ENCODE measurements around the gene DENND2A.
"Not testable (repeated sequence)": the region's sequence is repeated elsewhere in the genome, so short reads cannot be mapped to it uniquely, and the experiment has no call there.

Gene DENND2A

DNA sequence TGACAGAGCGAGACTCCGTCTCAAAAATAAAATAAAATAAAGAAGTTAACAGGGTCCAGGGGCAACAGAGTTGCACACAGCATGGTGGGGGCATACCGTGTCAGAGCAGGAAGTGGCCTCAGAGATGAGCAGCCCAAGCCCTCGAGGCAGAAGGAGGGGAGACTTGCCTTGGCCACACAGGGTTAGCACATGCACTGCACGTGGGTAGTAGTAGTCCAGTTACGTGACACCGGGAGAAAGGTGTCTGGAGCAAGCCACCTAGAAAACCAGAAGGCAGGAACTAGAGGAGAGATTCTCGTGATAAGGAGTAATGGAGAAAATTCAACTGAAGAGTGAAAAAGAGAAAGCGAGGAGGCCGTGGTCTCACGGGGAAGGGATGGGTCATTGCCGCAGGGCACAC is 9.8 kb upstream of the DENND2A start:
- H3K27ac ChIP-seq, result no peak overlapping the region

DNA sequence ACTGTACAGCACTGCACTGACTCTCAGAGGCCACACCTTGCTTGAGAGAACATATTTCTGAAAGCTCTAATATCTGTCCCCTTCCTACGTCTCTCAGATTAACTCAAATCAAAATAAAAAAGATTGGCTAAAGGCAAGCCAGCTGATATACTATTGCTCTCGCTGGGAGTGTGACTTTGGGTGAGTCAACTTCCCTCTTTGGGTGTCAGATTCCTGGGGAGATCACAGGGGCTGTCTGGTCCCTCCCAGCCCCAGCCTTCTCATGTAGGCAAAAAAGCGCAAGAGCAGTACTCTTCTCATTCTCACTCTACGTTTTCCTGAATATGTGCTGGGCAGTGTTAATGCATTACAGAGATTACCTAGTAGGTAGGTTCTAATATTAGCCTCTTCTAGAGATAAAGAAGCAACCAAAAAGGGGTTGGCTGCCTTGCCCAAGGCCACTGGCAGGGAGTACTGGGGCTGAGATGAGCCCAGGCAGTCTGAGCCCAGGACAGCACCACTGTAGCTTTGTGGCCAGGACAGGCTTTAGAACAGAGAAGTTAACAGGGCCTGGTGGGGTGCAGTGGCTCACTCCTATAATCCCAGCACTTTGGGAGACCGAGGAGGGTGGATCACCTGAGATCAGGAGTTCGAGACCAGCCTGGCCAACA is 9.1 kb upstream of the DENND2A start:
- Histone ChIP-seq H3K27ac (no peak overlapping the region), H3K4me3 (no peak overlapping the region)

More for the DNA sequence above, 9.8 kb upstream of the DENND2A start:
- no peak overlapping the region for H3K4me3 ChIP-seq

DNA sequence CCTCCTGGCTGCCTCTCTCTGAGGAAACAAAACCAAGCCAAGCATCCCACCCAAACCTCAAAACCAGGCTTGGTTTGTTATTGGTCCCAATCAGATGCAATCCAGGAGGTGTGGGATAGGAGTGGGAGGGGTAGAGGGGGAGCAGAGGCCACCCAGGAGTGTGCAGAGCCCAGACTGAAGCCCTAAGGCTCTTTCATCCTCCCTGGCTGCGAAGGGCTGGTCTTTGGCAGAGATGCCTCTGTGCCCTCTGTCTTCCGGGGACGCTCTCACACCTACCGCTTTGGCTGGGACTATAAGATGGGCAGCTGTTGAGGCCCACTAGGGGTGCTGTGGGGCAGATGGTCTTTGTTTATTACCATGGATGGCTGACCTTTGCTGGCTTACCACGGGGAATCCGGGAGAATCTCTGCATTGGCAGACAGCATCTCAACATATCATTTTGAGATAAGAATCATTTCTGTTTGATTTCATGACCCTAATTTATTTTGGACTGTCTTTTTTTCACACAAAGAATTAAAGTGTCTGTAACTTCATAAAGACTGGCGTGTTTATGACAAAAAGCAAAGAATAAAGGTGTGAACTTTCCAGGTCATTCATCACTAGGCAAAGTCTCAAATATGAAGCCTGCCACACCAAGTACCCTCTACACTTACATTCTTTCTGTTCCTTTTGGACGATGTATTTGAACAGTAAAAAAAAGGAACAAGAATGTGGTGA is 6.5 kb upstream of the DENND2A start:
- H3K27ac ChIP-seq, result peak overlapping the region in 2 of 21 experiments; percentile 2 to 44
- H3K4me3 ChIP-seq, result no peak overlapping the region

DNA sequence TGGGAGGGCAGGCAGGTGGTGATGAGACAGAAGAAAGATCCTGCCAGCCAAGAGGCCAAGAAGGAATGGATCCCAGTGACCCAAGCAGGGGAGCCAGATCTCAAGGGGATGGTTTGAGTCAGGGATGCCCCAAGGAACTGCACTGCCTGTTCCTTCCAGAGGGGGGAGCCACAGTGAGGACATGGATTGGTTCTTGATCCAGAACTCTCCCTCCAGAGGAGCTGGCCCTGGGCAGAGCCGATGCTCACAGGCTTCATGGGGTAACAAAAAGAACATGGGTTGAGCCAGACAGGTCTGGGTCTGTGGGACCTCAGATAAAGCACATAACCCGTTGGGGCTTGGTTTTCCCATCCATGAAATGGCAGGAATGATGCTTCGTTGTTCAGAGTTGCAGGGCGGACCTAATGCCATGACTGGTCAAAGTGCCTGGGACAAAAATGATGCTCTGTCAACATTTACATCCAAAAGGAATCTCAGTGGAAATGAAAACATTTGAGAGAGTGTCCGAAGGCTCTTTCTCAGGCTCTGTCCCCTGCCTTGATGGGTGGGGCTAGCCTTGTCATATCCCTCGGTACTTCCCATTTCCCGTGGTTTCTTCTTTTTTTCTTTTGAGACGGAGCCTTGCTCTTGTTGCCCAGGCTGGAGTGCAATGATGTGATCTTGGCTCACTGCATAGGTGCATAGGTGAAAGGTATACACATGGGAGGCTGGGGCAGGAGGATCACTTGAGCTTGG is 4.7 kb upstream of the DENND2A start:
- Histone ChIP-seq H3K4me3 (no peak overlapping the region), H3K27ac (no peak overlapping the region)

DNA sequence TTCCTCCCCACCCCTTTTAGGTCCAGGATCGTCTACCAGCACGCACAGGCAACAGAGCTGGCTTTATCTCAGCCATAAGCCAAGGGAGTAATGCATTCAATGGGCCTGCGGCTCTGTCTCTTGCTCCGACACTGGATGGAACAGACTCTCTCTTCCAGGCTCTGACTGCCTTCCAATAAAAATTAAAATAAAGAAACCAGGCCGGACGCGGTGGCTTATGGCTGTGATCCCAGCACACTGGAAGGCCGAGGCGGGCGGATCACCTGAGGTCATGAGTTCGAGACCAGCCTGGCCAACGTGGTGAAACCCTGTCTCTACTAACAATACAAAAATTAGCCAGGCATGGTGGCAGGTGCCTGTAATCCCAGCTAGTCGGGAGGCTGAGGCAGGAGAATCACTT is 4.1 kb upstream of the DENND2A start:
- not testable (repeated sequence) for H3K27ac ChIP-seq, H3K4me3 ChIP-seq

DNA sequence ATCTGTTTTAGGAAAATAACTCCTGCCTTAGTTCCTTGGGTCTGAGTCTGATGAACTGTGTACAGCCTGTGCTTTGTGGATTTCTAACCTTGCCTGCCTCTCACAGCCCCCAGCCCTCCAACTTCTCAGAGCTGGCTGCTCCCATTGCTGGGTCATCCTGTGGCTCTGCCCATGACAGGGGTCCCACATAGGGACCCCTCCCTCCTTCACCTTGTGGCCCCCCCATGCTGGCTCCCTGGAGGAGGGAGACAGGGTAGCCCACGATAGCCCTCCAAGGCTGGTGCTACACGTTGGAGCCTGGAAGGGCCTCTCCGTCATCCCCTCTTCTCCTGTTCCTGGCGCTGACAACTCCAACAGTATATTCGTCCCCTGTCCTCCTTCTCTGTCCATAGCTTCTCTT is 2.8 kb upstream of the DENND2A start:
- Histone ChIP-seq H3K4me3 (no peak overlapping the region), H3K27ac (no peak overlapping the region)

DNA sequence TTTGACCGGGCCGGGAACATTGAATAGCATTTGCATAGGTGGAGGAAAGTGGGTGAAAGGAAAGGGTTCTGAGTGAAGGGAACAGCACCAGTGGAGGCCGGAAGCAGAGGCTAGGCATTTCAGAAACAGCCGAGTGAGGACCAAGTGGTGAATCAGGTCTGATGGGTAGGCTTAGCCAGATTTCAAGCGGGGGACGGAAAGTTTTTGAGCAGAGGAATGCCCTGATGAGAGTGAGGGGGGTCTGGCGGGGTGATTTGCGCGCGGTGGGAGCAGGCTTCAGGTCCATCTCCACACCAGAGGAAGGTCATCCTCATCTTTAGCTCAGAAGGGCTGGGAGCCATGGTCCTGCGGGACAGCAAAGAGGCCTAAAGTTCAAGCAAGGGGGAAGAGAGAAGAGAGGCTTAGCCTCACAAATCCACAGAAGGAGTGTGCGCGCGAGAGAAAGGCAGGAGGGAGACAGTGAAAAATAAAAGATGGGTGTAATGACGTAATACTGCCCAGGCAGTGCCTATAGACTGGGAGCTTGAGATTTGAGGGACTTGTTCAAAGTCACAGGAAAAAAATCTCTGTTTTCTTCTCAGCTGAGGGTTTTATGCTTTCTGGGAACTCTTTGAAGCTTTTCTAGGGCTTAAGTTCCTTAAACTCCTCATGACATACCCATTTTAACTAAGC is 1.0 kb upstream of the DENND2A start:
- Histone ChIP-seq H3K4me3 (peak overlapping the region in 2 of 7 experiments; percentile 30 to 47), H3K27ac (peak overlapping the region in 5 of 21 experiments; percentile 62 to 82 (median 75))

DNA sequence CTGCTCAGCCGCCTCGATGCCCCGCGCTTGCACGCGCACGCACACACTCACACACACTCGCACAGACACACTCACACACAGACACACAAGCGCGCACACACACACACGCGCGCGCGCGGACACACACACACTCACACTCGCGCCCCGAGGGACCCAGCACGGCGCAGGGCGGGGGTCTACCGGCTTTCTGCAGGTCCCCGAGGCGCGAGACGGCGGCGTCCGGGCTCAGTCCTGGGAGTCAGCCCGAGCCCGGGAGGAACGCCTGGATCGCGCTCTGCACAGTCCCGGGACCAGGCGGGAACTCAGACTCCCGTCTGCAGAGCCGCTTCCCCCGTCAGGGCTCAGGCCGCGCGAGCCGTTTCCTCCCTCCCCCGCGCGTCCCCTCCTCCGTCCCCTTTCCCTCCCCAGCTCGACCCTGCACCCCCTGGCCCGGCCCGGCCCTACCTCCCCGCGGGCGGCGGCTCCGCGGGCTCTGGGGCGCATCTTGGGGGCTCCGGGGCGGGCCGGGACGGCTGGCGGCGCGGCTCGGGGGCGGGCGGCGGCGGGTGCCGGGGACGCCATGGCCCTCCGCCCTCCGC is 464 bp downstream of the DENND2A start:
- Histone ChIP-seq H3K27ac (peak overlapping the region in 15 of 21 experiments; percentile 11 to 82 (median 60)), H3K4me3 (peak overlapping the region; percentile 31 to 48 (median 38))

DNA sequence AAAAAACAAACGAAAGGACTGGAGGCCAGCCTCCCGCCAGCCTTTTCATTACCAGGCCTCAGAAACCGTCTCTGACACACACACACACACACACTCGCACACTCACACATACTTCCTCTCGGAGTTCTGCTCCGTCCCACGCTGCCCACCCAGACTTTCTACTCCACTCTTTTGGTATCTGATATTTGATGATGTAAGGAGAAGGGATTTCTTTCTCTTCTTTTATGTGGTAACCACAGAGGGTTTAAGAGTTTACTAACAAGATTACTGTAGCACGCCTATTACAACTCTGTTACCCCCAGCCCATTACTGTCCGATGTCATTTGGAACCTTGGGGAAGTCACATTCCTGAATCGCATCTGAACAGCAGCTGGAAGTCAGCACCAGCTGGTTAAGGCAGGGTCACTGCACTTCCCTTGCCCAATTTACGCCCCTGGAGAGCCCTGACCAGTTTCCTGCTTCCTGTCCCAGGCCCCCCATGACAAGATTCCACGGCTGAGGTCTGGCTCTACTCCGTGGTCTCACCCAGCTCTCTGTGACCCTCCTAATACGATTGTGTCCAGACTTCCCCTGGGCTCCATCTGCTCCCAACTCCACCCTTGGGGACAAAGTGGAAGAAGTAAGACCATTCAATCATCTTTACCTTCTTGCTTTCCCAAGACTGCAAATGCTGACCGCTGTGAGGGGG is 1.1 kb downstream of the DENND2A start:
- Histone ChIP-seq H3K4me3 (peak overlapping the region; percentile 31 to 48 (median 38)), H3K27ac (peak overlapping the region in 14 of 21 experiments; percentile 11 to 82 (median 54))

DNA sequence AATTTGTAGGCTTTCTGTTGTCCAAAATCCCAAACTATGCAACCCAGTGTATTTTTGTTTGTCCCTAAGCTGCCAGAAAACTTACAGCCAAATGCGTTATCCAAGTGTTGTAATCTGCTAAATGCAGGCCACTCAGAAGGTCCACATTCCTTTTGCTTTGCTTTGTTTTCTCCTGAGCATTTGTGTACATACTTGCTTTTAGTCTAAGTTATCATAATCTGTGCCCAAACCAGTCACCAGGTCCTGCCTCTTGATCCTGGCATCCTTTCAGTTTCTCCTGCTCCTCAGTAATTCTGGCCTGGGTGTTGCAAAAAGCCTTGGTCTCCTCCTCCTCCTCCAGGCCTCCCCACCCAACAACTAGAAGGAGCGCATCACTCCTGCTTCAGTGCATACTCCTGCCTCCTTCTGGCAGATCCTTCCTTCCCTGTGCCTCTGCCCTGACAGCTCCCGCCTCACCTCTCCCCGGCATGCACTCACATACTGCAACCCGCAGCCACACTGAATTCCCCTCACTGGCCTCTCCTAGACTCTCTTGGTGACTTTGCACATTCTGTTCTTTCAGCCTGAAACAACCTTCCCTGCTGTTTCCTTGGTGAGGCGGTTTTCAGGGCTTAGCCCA is 2.3 kb downstream of the DENND2A start:
- Histone ChIP-seq H3K27ac (peak overlapping the region in 3 of 21 experiments; percentile 15 to 59 (median 55)), H3K4me3 (no peak overlapping the region)

DNA sequence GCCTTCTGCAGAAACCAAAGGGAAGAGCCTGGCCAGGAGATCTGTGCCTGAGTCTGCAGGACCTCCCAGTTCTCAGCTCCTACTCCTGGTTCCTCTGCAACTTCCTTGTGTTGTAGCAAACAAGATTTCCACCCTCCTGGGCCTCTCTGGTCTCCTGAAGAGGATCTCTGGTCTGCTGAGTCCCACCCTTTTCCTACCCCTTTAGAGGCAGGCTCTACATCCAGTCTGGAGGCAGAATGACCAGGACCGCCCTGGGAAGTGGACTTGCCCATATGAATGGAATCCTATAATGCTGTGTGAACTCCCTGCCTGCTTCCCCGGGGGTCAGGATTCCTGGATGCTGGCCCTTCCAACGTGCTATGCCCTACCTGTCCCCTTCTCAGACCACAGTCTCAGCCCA is 3.2 kb downstream of the DENND2A start:
- H3K4me3 ChIP-seq, result no peak overlapping the region
- peak overlapping the region in 4 of 21 experiments; percentile 8 to 64 (median 12) for H3K27ac ChIP-seq

DNA sequence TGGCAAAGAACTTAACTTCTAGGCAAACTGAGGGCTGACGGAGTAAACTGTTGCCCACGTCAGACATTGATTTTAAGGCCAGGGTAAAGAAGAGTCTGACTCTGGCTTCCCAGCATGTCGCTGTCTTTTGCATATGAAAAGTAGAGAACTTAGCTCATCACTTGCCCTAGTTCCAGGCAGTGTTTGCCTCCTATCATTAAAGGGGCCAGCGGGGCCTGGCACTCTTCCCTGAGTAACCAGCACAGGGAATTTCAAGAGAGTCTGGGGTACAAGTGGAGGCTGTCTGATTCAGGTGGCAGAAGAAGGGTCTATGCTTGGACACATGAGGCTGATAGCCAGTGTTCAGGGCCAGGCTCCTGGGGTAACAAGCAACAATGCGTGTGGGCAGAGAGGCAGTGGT is 4.8 kb downstream of the DENND2A start:
- Histone ChIP-seq H3K27ac (peak overlapping the region in 2 of 21 experiments; percentile 3 to 21), H3K4me3 (no peak overlapping the region)

DNA sequence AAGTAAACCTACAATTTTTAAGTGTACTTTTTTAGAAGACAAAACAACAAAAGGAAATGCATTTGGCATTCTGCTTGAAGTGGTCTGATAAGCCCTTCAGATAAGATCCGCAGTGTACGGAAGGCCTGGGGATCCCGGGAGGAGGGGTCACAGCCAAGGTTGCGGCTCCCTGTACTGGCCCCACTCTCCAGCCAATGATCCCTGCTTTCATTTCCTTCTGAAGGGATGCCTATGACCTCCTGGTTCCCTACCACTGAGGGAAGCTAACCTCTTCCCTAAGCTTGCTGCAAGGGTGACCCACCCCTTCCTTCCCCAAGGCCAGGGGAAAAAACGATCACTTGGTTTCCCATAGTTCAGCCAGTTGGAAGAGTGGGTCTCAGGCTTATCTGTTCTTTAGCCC is 5.3 kb downstream of the DENND2A start:
- H3K4me3 ChIP-seq, result no peak overlapping the region
- no peak overlapping the region for H3K27ac ChIP-seq

DNA sequence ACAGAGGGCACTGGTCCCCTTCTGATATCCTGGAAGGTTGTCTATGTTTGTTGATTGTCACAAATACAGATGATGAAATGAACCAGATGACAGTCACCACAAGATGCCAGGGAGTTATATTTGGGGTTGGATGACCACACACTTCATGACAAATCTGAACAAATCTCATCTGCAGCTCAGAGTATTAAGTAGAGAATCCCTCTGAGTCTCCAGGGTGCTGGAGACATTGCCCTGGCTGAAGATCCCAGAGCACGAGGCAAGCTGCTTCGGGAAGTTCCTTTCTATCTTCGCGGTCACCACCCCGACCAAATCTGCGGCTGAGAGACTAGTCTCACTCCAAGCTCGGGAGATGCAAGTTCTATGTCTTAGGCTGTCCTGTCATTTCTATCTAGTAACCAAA is 9.0 kb downstream of the DENND2A start:
- peak overlapping the region in 4 of 21 experiments; percentile 31 to 51 (median 41) for H3K27ac ChIP-seq
- no peak overlapping the region for H3K4me3 ChIP-seq

DNA sequence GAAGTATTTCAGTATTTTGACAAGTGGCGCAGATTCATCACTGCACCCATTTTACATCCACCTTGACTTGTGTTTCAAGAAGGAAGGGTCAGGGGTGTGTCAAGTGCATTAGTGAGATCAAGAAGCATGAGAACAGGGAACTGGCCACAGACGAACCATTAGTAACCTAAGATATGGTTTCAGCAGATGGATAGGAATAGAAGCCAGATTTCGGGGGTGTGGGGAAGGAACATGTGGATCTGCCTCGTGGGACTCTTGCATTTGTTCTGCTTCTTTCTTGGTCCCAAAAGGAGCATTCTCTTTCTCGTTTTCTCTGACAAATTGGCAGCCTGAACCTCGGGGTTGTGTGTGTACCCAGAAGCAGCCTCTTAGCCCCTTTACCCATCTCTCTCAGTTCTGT is 9.6 kb downstream of the DENND2A start:
- no peak overlapping the region for H3K4me3 ChIP-seq
- H3K27ac ChIP-seq, result peak overlapping the region in 3 of 21 experiments; percentile 24 to 59 (median 31)

DNA sequence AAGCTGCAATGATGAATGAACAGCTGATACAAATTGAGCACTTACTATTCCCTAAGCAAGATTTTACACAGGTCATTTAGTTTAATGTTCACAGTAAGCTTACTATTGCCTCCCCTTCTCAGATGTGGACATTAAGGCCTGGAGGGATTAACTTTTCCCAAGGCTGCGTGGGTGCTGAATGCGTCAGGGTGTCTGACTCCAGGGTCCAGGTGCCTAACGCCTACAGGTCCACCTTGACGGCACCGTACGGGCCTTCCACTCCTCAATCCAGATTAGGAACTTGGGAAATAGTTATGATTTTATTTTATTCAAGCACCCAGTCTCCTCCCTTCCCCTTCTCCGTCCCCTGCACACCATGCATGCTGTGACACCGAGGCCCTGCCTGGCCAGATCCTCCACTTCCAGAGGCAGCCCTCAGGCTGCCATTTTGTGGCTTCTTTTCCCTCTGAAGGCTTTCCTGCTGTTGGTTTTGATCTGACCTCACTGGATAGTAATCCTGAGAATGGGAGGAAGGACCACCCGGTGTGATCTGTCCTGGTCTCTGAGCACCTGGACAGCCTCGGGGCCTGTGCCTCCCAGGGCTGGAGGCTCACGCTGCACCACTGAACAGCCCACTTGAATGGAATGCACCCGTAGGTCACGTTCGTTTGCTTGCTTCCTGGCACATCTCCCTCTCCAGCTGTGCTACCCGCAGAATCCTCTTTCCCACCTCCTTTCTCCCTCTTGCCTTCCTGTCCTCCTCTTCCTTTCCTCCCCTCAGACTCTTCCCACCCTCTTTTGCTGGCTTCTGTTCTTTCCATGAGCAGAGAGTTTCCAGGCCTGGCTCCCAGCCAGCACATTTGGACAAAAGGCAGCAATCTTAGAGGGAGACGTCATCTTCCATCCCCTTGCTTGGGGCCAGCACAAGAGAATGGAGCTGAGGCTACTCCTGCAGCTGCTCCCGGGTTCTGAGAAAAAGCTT is 14.4 kb downstream of the DENND2A start:
- Histone ChIP-seq H3K4me3 (no peak overlapping the region), H3K27ac (peak overlapping the region in 6 of 21 experiments; percentile 36 to 77 (median 50))

DNA sequence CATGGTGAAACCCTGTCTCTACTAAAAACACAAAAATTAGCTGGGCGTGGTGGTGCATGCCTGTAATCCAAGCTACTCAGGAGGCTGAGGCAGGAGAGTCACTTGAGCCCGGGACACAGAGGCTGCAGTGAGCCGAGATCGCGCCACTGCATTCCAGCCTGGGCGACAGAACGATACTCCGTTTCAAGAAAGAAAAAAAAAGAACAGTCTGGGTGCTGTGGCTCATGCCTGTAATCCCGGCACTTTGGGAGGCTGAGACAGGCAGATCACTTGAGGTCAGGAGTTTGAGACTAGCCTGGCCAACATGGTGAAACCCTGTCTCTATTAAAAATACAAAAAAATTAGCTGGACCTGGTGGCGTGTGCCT is 15.4 kb downstream of the DENND2A start:
- H3K4me3 ChIP-seq, result not testable (repeated sequence)
- H3K27ac ChIP-seq, result peak overlapping the region in 1 of 21 experiments; percentile 52

All from skin epidermis (tissue), 12 donors.